ENCODE results near the gene ANAPC1.
"Not testable (repeated sequence)": the region's sequence is repeated elsewhere in the genome, so short reads cannot be mapped to it uniquely, and the experiment has no call there.

The ANAPC1 gene

DNA sequence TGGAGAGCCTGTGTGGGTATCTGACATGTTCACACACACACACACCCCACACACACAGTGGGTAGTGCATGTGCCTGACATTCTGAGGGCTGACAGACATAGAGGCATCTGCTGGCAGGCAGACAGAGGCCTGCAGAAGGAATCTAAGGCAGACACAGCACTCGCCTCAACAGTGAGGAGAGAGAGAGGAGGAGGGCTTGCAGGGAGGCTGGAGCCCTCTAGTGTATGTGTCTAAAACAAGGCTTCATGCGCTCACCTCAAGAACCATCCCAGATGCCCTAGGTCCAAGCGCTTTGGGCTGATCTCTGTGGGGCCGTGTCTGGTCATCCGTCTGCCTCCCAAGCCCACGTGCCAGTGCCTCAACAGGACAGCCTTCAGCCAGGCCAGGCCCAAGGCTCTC is 158.3 kb downstream of the ANAPC1 start:
- DNase-seq, result not testable (repeated sequence)

DNA sequence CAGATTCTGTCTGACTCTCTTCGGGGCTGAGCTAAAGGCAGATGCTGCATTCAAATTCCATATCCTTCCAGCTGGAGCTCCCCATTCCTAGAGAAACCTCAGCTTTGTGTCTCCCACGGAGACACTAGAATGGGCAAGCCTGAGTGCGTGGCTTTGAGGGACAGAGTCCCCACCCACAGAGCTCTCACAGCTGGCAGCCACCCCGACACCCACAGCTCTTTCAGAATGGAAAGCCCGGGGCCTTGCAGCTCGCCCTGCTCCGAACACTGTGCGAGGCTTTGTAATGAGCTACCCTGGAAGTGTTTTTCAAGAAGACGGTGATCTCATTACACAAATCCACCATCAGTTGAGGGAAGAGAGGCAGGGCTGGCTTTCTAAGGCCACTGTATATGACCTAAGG is 164.4 kb downstream of the ANAPC1 start:
- not testable (repeated sequence) for DNase-seq
